ENCODE data around the gene TIMM10.

The TIMM10 gene

GRCh38 chr11:57481915-57482781 is 48.4 kb downstream of the TIMM10 start:
- no peak for DNase-seq

GRCh38 chr11:57481315-57481714 is 49.2 kb downstream of the TIMM10 start:
- DNase-seq = no peak

GRCh38 chr11:57480409-57481137 is 50.0 kb downstream of the TIMM10 start:
- DNase-seq = peak; percentile 38

GRCh38 chr11:57479911-57480310 is 50.6 kb downstream of the TIMM10 start:
- no peak for DNase-seq

- no peak for DNase-seq
Observed at GRCh38 chr11:57479021-57479663, 51.4 kb downstream of the TIMM10 start.
